Spleen (tissue), 11 donors: ENCODE measurements around the gene BRD3. TPM values are rescaled to one million over a fixed set of nuclear protein-coding genes. Genes with fewer than 3 reads are reported as not detected.

ENCODE experiments used
- DNase-seq: peaks from one replicate; pipeline ENCODE4 v3.0.0-alpha.2; 2020
- H3K27ac ChIP-seq, 8 donors: fragments of 200-600 bp; sonication (generic) in 7 of 8; 1 replicate in 4 of 8; 2 replicates in 4 of 8; pipeline versions ENCODE4 v1.5.0 to v1.8.0; 2016 to 2021; ENCODE audit warnings: inconsistent platforms in 4 of 8, mild to moderate bottlenecking in 4 of 8, moderate library complexity in 1 of 8
- H3K27me3 ChIP-seq, 7 donors: fragments of 200-600 bp; sonication (generic) in 6 of 7; replicated peaks in 1 of 7; 1 replicate in 4 of 7; 2 replicates in 3 of 7; pipeline versions ENCODE4 v1.5.0 to v1.8.0; 2016 to 2021; ENCODE audit warnings: inconsistent platforms in 3 of 7, mild to moderate bottlenecking in 1 of 7
- H3K36me3 ChIP-seq, 6 donors: fragments of 200-600 bp; sonication (generic) in 5 of 6; 1 replicate in 4 of 6; 2 replicates in 2 of 6; pipeline versions ENCODE4 v1.5.0 to v1.8.0; 2016 to 2021; ENCODE audit warnings: inconsistent platforms in 2 of 6
- H3K4me1 ChIP-seq, 6 donors: fragments of 200-600 bp; sonication (generic) in 5 of 6; 1 replicate in 3 of 6; 2 replicates in 3 of 6; pipeline versions ENCODE4 v1.5.0 to v1.8.0; 2016 to 2021; ENCODE audit warnings: inconsistent platforms in 3 of 6
- H3K4me3 ChIP-seq, 8 donors: fragments of 200-600 bp; sonication (generic) in 7 of 8; 1 replicate in 4 of 8; 2 replicates in 4 of 8; pipeline versions ENCODE4 v1.5.0 to v1.8.0; 2016 to 2021; ENCODE audit warnings: inconsistent platforms in 4 of 8, mild to moderate bottlenecking in 4 of 8, moderate library complexity in 2 of 8
- H3K9me3 ChIP-seq, 8 donors: fragments of 200-600 bp; sonication (generic) in 7 of 8; 1 replicate in 4 of 8; 2 replicates in 4 of 8; pipeline versions ENCODE4 v1.5.0 to v1.8.0; 2016 to 2021; ENCODE audit warnings: inconsistent platforms in 4 of 8
- CTCF ChIP-seq, 11 experiments: fragments of 200-600 bp in 7 of 11; fragments of 450-650 bp in 4 of 11; sonication (generic) in 4 of 11; IDR thresholded peaks in 8 of 11; conservative IDR thresholded peaks in 3 of 11; 1 replicate in 7 of 11; 2 replicates in 4 of 11; pipeline versions ENCODE4 v1.4.0 to v1.8.0; 2016 to 2021; ENCODE audit warnings: antibody characterized with exemption in 11 of 11, inconsistent platforms in 4 of 11, mild to moderate bottlenecking in 1 of 11
- POLR2A ChIP-seq, 3 donors: fragments of 450-650 bp; IDR thresholded peaks; one replicate each; pipeline ENCODE4 v1.5.1; 2017; ENCODE audit warnings: antibody characterized with exemption in 3 of 3, mild to moderate bottlenecking in 1 of 3
- POLR2AphosphoS5 ChIP-seq, 3 donors: sonication (generic); formaldehyde crosslinking; IDR thresholded peaks; one replicate each; pipeline ENCODE4 v1.5.1; 2017; ENCODE audit warnings: antibody characterized with exemption in 3 of 3
- WGBS, 5 donors: extraction: QIAGEN DNeasy Blood & Tissue Kit in 3 of 5; methylation state at CpG; one replicate each; pipeline versions ENCODE4 v1.1.5 to v1.1.7; 2013 to 2018; 5-methylcytosine and 5-hydroxymethylcytosine counted together
- intact Hi-C: fragments of 100-400 bp; cut with DNase I; formaldehyde crosslinking; loops from one replicate; pipeline ENCODE4 v1.15.0; 2023; ENCODE audit warnings: low total_unique reads
- polyA plus RNA-seq, 3 donors: library from polyadenylated mRNA; stranded (reverse); fragments of 200-250 nt; gene quantifications; one replicate each; pipeline ENCODE4 v1.2.1, GENCODE V29; 2013
- total RNA-seq, 7 donors: library from RNA; depleted of rRNA in 3 of 7; stranded (reverse); fragments of >200 nt in 3 of 7; fragmentation: NEBNext Ultra II Directional in 4 of 7; extraction: Animal tissue kit (Norgen Biotek cat#: 25700) in 4 of 7; gene quantifications; one replicate each; pipeline versions ENCODE4 v1.1.0 to v1.2.1, GENCODE V29; 2016 to 2021
- donor health status: healthy with polysubstance abuse.
- donor health status: DM: no; HTN: no; CAD: no; lungs with moderate emphysema.
- donor health status: DM: no; HTN: no; CAD: no.
- donor health status: Bipolar disorder and iron deficiency.
- donor health status: healthy.
- donor health status: DM: no; HTN: no; CAD: no.
- donor health status: DM: yes; HTN: yes; CAD: no.

The BRD3 gene
- total and polyA plus RNA-seq, 10 donors: 5.9 to 54.0 (median 30.0) TPM

- no peak for TF ChIP-seq CTCF (IDR thresholded peaks at IDR 0.05 in 8 of 11, conservative IDR thresholded peaks at IDR 0.05 in 3 of 11)
- no peak for TF ChIP-seq POLR2A (IDR thresholded peaks at IDR 0.05)
- TF ChIP-seq POLR2AphosphoS5 (IDR thresholded peaks at IDR 0.05): no peak
- Histone ChIP-seq H3K27me3 (peaks cover 0 to 42% (median 17%) of the 10 kb centered on the region in 7 donors), H3K36me3 (no peaks in the 10 kb centered on the region), H3K4me1 (peaks cover 15 to 69% (median 27%) of the 10 kb centered on the region in 6 donors), H3K4me3 (no peak overlapping the region), H3K9me3 (no peaks in the 10 kb centered on the region), H3K27ac (no peak overlapping the region)
- intact Hi-C loops: no loop called here
- 83 to 93% (median 86%) methylated on average over 14 to 16 of the region's 16 CpGs for WGBS, 5 donors
- DNase-seq: peak; percentile 36
Observed at GRCh38 chr9:133987946-133988665, 79.7 kb downstream of the BRD3 start.

- Histone ChIP-seq H3K4me3 (no peak overlapping the region), H3K27me3 (peaks cover 0 to 38% (median 17%) of the 10 kb centered on the region in 7 donors), H3K36me3 (no peaks in the 10 kb centered on the region), H3K4me1 (peaks cover 14 to 73% (median 25%) of the 10 kb centered on the region in 6 donors), H3K9me3 (no peaks in the 10 kb centered on the region), H3K27ac (no peak overlapping the region)
- peak; percentile 54 for DNase-seq
- no peak for TF ChIP-seq POLR2AphosphoS5 (IDR thresholded peaks at IDR 0.05)
- TF ChIP-seq POLR2A (IDR thresholded peaks at IDR 0.05): no peak
- no peak for TF ChIP-seq CTCF (IDR thresholded peaks at IDR 0.05 in 8 of 11, conservative IDR thresholded peaks at IDR 0.05 in 3 of 11)
- 90 to 96% (median 91%) methylated on average over 14 of the region's 14 CpGs for WGBS, 5 donors
- intact Hi-C loops: no loop called here
Observed at GRCh38 chr9:133987446-133987788, 80.4 kb downstream of the BRD3 start.

- H3K4me1 ChIP-seq: peaks cover 14 to 78% (median 26%) of the 10 kb centered on the region in 6 donors
- intact Hi-C loops: no loop called here
- H3K4me3 ChIP-seq: no peak overlapping the region
- H3K27ac ChIP-seq: no peak overlapping the region
- no peaks in the 10 kb centered on the region for H3K9me3 ChIP-seq
- peak; percentile 56 for DNase-seq
- no peaks in the 10 kb centered on the region for H3K36me3 ChIP-seq
- WGBS, 5 donors: 87 to 95% (median 91%) methylated on average over 13 of the region's 13 CpGs
- TF ChIP-seq POLR2AphosphoS5 (IDR thresholded peaks at IDR 0.05) (no peak), CTCF (IDR thresholded peaks at IDR 0.05 in 8 of 11, conservative IDR thresholded peaks at IDR 0.05 in 3 of 11) (no peak), POLR2A (IDR thresholded peaks at IDR 0.05) (no peak)
- H3K27me3 ChIP-seq: peaks cover 0 to 38% (median 17%) of the 10 kb centered on the region in 7 donors
Observed at GRCh38 chr9:133986774-133987445, 80.9 kb downstream of the BRD3 start.

- Histone ChIP-seq H3K27me3 (peaks cover 0 to 29% (median 10%) of the 10 kb centered on the region in 7 donors), H3K27ac (no peak overlapping the region), H3K4me1 (peaks cover 14 to 83% (median 27%) of the 10 kb centered on the region in 6 donors), H3K4me3 (no peak overlapping the region), H3K9me3 (no peaks in the 10 kb centered on the region), H3K36me3 (no peaks in the 10 kb centered on the region)
- TF ChIP-seq CTCF (IDR thresholded peaks at IDR 0.05 in 8 of 11, conservative IDR thresholded peaks at IDR 0.05 in 3 of 11) (no peak), POLR2AphosphoS5 (IDR thresholded peaks at IDR 0.05) (no peak), POLR2A (IDR thresholded peaks at IDR 0.05) (no peak)
- DNase-seq: peak; percentile 10
- intact Hi-C loops: no loop called here
- WGBS, 5 donors: 68 to 92% (median 72%) methylated on average over 6 of the region's 6 CpGs
Observed at GRCh38 chr9:133986061-133986460, 81.8 kb downstream of the BRD3 start.
